ENCODE measurements around the gene TCF15.

Gene TCF15

DNA sequence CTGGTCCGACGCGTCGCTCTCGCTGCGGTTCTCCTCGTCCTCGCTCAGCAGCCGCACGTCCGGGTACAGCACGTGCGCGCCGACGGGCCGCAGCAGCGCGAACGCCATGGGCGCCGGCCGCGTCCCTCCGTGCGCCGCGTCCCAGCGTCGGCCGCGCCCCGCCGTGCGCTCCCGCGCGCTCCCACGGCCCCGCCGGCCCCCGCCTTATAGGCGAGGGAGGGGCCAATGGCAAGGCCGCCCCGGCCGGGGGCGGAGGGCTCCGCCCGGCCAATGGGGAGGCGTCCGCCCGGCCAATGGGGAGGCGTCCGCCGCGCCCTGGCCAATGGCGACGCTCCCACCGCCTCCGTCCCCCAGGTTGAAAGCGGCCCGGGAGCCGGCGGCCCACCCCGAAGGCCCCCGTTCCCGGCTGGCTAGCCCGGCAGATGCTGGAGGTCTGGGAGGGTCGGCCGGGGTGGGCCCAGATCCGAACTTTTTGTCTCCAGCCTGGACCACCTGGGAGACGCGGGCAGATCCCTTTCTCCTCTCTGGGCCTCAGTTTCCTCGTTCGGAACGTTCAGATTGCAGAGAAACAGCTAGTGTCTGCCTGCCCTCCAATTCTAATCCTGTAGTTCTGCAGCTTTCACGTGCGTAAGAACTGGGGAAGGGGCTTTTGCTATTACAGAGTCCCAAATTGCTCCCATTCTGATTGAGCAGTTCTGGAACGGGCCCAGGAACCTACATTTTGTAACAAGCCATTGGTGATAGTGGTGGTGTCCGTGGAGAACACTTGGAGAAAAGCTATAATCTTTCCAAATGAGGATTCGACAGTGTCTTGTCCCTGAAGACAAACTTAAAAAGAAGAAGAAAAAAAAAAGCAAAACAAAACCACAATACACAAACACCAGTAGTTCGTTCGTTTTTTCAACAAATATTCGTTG lies at the start of gene TCF15:
Gene TCF15, minus strand, starts transcription at position 180 of the 917 bp plus-strand sequence. Its CDS starts 72 bp downstream, at position 108.
- TF ChIP-seq, protein P1, sequence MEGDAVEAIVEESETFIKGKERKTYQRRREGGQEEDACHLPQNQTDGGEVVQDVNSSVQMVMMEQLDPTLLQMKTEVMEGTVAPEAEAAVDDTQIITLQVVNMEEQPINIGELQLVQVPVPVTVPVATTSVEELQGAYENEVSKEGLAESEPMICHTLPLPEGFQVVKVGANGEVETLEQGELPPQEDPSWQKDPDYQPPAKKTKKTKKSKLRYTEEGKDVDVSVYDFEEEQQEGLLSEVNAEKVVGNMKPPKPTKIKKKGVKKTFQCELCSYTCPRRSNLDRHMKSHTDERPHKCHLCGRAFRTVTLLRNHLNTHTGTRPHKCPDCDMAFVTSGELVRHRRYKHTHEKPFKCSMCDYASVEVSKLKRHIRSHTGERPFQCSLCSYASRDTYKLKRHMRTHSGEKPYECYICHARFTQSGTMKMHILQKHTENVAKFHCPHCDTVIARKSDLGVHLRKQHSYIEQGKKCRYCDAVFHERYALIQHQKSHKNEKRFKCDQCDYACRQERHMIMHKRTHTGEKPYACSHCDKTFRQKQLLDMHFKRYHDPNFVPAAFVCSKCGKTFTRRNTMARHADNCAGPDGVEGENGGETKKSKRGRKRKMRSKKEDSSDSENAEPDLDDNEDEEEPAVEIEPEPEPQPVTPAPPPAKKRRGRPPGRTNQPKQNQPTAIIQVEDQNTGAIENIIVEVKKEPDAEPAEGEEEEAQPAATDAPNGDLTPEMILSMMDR (IDR thresholded peaks at IDR 0.05; ENCODE audit: low read depth, low read length): no peak
- no peak within 1 kb of the TSS for H3K4me3 ChIP-seq (ENCODE audit: low read depth, low read length)

- TF ChIP-seq, protein P1 (IDR thresholded peaks at IDR 0.05; ENCODE audit: low read depth, low read length): no peak
- no peak overlapping the region for H3K4me3 ChIP-seq (ENCODE audit: low read depth, low read length)
Observed at GRCh38 chr20:658731-659291, 48.7 kb upstream of the TCF15 start.

DNA sequence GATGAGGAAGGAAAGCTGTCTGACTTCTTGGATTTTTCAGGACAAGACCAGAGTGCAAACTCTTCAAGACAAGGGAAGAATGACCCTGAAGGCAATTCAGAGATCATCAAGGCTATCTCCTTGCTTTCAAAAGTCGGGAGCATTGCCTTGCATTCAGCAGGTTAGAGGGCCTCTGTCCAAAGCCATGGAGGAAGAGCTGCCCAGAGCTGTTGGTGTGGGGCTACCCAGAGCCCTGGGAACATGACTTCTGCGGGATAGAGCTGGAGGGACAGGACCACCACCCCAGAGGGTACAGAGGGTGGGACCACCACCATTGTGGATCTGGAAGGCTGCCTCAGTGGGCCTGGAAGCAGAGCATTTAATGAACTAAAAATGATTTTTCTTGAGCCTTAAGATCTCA lies 48.1 kb upstream of the TCF15 start:
- no peak overlapping the region for H3K4me3 ChIP-seq (ENCODE audit: low read depth, low read length)
- TF ChIP-seq, protein P1 (IDR thresholded peaks at IDR 0.05; ENCODE audit: low read depth, low read length): no peak

GRCh38 chr20:655726-656624 lies 45.9 kb upstream of the TCF15 start:
- H3K4me3 ChIP-seq (ENCODE audit: low read depth, low read length): no peak overlapping the region
- TF ChIP-seq, protein P1 (IDR thresholded peaks at IDR 0.05; ENCODE audit: low read depth, low read length): no peak

DNA sequence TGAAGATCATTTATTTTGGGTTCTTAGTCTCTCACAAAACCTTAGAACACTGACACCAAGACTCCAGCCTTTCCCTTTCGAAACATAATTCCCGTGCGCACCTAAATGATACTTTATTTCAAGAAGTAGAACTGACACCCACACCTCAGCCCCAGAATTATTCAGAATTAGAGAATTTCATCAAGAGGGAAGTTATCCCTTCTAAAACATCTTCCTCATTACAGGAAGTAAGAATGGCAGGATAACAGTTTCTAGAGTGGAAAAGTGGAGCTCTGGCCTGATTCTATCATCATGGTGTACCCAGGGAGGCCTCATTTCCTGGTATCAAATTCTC lies 44.3 kb upstream of the TCF15 start:
- no peak overlapping the region for H3K4me3 ChIP-seq (ENCODE audit: low read depth, low read length)
- TF ChIP-seq, protein P1 (IDR thresholded peaks at IDR 0.05; ENCODE audit: low read depth, low read length): no peak

DNA sequence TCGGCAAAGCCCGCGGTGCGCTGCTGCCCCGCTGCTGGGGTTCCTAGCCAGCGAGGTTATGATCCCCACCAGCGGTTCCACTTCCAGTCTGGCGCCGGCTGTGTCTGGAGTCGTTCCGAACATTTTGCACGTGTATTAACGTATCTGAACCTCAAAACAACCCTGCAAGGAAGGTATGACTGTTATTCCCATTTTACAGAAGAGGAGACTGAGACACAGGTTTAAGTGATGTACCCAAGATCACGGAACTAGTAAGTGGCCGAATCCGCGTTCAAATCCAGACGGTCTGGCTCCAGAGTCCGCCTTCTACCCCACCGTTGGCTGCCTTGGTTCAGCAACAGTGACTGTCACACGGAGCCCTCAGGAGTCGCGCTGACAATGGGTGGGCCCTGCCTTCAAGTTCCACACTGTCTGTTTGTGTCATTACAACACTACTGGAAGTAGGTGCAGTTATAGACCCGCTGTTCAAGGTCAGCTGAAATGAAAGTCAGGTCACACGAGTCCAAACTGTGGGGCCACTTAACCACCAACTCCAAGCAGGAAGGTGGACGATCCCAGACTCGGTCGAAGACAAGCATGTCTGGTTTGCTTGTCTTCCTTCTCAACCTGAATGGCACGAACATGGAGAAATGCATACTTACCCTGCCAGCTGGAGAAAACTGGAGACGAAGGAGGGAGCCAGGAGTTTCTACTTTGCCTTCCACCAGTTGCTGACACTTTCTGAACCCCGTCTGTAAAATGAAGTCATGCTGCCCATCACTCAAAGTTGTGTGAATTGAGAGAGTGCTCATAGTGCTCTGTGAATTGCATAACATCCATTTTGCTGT lies 43.7 kb upstream of the TCF15 start:
- H3K4me3 ChIP-seq (ENCODE audit: low read depth, low read length): peak overlapping the region; percentile 92
- TF ChIP-seq, protein P1 (IDR thresholded peaks at IDR 0.05; ENCODE audit: low read depth, low read length): no peak

Data from WI38 (cell line).